Brain microvascular endothelial cell (primary cell): ENCODE measurements around the gene SOSTDC1.
A peak's percentile ranks its signal among the peaks of the same experiment; 100 is the strongest.
"Not testable (repeated sequence)": the region's sequence is repeated elsewhere in the genome, so short reads cannot be mapped to it uniquely, and the experiment has no call there.

Experiments used
- DNase-seq: peaks from one replicate; pipeline ENCODE4 v3.0.0-alpha.2; 2020
- H3K27ac ChIP-seq: fragments of 250-450 bp; sonication (Bioruptor Pico); 2 replicates; pipeline ENCODE4 v1.5.1; 2020; ENCODE audit warnings: mild to moderate bottlenecking, moderate library complexity
- H3K27me3 ChIP-seq: fragments of 250-450 bp; sonication (Bioruptor Pico); replicated peaks from 2 replicates; pipeline ENCODE4 v1.5.1; 2020; ENCODE audit warnings: mild to moderate bottlenecking
- H3K36me3 ChIP-seq: fragments of 250-450 bp; sonication (Bioruptor Pico); replicated peaks from 2 replicates; pipeline ENCODE4 v1.5.1; 2020; ENCODE audit warnings: mild to moderate bottlenecking
- H3K4me3 ChIP-seq: 2 replicates; pipeline ENCODE4 v1.5.1; 2011; ENCODE audit warnings: low read depth, mild to moderate bottlenecking, control low read depth, low read length, moderate library complexity
- CTCF ChIP-seq: IDR thresholded peaks from 2 replicates; pipeline ENCODE4 v1.5.1; 2011; ENCODE audit warnings: low read depth, mild to moderate bottlenecking, moderate library complexity, low read length, control low read depth, inconsistent platforms; ENCODE audit errors: missing control alignments
- in situ Hi-C: cut with HindIII; loops from 2 replicates; pipeline ENCODE4 v1.10.0; 2017; ENCODE audit warnings: low sequenced_read_pairs, low pct_ligation_motif_present

Gene SOSTDC1

GRCh38 chr7:16509829-16510228 is 44.3 kb upstream of the SOSTDC1 start:
- no peak for DNase-seq
- Histone ChIP-seq H3K4me3 (no peak overlapping the region), H3K36me3 (no peaks in the 10 kb centered on the region), H3K27me3 (no peaks in the 10 kb centered on the region), H3K27ac (no peak overlapping the region)
- TF ChIP-seq CTCF, result no peak
- in situ Hi-C loops, result no loop called here

- H3K27me3 ChIP-seq, H3K4me3 ChIP-seq, H3K36me3 ChIP-seq, DNase-seq, in situ Hi-C loops, H3K27ac ChIP-seq: not testable (repeated sequence)
These were observed 40.9 kb upstream of the SOSTDC1 start for GRCh38 chr7:16506422-16506821.

GRCh38 chr7:16504019-16504418 is 38.5 kb upstream of the SOSTDC1 start:
- in situ Hi-C loops, result no loop called here
- H3K27me3 ChIP-seq, result no peaks in the 10 kb centered on the region
- no peaks in the 10 kb centered on the region for H3K36me3 ChIP-seq
- no peak overlapping the region for H3K27ac ChIP-seq
- H3K4me3 ChIP-seq, result no peak overlapping the region
- peak; percentile 75 for DNase-seq
- no peak for TF ChIP-seq CTCF

GRCh38 chr7:16502303-16502702 is 36.8 kb upstream of the SOSTDC1 start:
- TF ChIP-seq CTCF, result no peak
- in situ Hi-C loops, result no loop called here
- Histone ChIP-seq H3K27ac (no peak overlapping the region), H3K4me3 (no peak overlapping the region), H3K27me3 (no peaks in the 10 kb centered on the region), H3K36me3 (no peaks in the 10 kb centered on the region)
- DNase-seq, result no peak

GRCh38 chr7:16498122-16498521 is 32.6 kb upstream of the SOSTDC1 start:
- H3K36me3 ChIP-seq, result no peaks in the 10 kb centered on the region
- TF ChIP-seq CTCF, result no peak
- no peak for DNase-seq
- no peak overlapping the region for H3K27ac ChIP-seq
- H3K4me3 ChIP-seq, result no peak overlapping the region
- H3K27me3 ChIP-seq, result no peaks in the 10 kb centered on the region
- in situ Hi-C loops, result no loop called here

GRCh38 chr7:16494955-16495719 is 29.6 kb upstream of the SOSTDC1 start:
- H3K4me3 ChIP-seq, result no peak overlapping the region
- TF ChIP-seq CTCF, result no peak
- no peak for DNase-seq
- no peak overlapping the region for H3K27ac ChIP-seq
- in situ Hi-C loops, result no loop called here
- H3K36me3 ChIP-seq, result no peaks in the 10 kb centered on the region
- H3K27me3 ChIP-seq, result no peaks in the 10 kb centered on the region
